ENCODE results near the gene ZFAND3. TPM values are rescaled to one million over a fixed set of nuclear protein-coding genes. Genes with fewer than 3 reads are reported as not detected.
A peak's percentile ranks its signal among the peaks of the same experiment; 100 is the strongest.

Gene ZFAND3
- total RNA-seq, 1 experiment from 2014 or later = 47.2 TPM

DNA sequence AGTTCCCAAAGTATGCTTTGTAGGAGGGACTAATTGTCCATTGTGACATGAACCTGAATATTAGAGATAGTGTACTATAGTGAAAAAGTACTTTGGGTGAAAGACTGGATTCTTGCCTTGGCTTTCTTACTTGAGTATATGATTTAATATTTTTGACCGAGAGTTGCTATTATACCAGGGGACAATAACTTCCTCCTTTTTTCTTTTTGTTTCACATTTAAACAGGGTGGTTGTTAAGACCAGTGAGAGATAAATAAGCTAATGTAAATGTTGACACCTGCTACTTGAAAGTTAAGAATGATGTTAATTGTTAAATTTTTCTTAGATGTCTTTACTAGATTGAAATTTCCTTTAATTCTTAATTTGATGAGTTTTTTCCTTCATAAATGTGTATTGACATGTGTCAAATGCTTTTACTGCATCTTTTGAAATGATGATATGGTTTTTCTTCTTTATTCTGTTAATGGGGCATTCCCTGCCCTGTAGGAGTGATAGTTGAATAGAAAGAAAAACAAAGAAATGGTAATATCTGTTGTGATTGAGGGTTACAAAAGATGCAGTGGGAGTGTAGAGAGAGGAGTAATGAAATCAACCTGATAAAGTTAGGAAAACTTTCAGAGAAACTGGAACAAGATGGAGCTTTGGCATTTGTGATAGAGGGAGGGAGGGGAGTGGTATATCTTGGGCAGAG lies 48.4 kb downstream of the ZFAND3 start:
- RAD21 ChIA-PET (ENCODE audit: low non-redundant PET in 1 of 2, low total read pairs in 2 of 2, uncharacterized antibody in 2 of 2, unreplicated experiment in 2 of 2) = no interaction called here
- no peaks in the 10 kb centered on the region for H3K27me3 ChIP-seq (ENCODE audit: insufficient read depth, low read length)

GRCh38 chr6:37868447-37868825 lies 48.9 kb downstream of the ZFAND3 start:
- RAD21 ChIA-PET (ENCODE audit: low non-redundant PET in 1 of 2, low total read pairs in 2 of 2, uncharacterized antibody in 2 of 2, unreplicated experiment in 2 of 2) = no interaction called here
- Histone ChIP-seq H3K4me3 (replicated peaks in 1 of 2; ENCODE audit: low read depth in 1 of 2, low read length in 2 of 2) (peak overlapping the region in 1 of 2 experiments; percentile 12; a peak in 1 of 4 replicates), H3K9me3 (ENCODE audit: control insufficient read depth in 1 of 2, insufficient read depth in 1 of 2, low read depth in 1 of 2, low read length in 2 of 2) (no peaks in the 10 kb centered on the region), H2AFZ (ENCODE audit: low read depth, low read length, poor library complexity, severe bottlenecking) (no peak overlapping the region), H3K27ac (ENCODE audit: low read depth, low read length) (no peak overlapping the region), H3K36me3 (ENCODE audit: control insufficient read depth in 1 of 2, insufficient read depth in 2 of 2, low read length in 2 of 2) (no peaks in the 10 kb centered on the region), H3K9me2 (ENCODE audit: insufficient read depth) (no peaks in the 10 kb centered on the region), H3K4me2 (ENCODE audit: low read length) (peak overlapping the region; percentile 59), H3K27me3 (ENCODE audit: insufficient read depth, low read length) (no peaks in the 10 kb centered on the region), H4K20me1 (ENCODE audit: insufficient read depth) (peaks cover 6% of the 10 kb centered on the region; the same call in 1 of the 2 replicates), H3K4me1 (ENCODE audit: control insufficient read depth in 1 of 2, insufficient read depth in 2 of 2, low read length in 2 of 2) (peaks cover 9 to 25% of the 10 kb centered on the region in 2 experiments), H3K79me2 (ENCODE audit: insufficient read depth, low read length) (peaks cover 91% of the 10 kb centered on the region), H3K9ac (ENCODE audit: low read length) (no peak overlapping the region)
- no TSS peak for BruUV-seq (replicated peaks)
- ATAC-seq (peak; percentile 62; the same call in 1 of the 2 replicates), DNase-seq (ENCODE audit: low read depth, low spot score) (no peak)
- POLR2A ChIA-PET = no interaction called here
- intact Hi-C loops (cut with micrococcal nuclease) = no loop called here
- CTCF ChIA-PET = no interaction called here
- TF ChIP-seq ZFX (IDR thresholded peaks at IDR 0.05) = no peak
- peak; percentile 27; the same call in 1 of the 2 replicates for TF ChIP-seq FOSL1 (IDR thresholded peaks at IDR 0.05; ENCODE audit: low read depth)

More for the DNA sequence above, 48.4 kb downstream of the ZFAND3 start:
- ATAC-seq (0 out of 2 replicates have a peak, but pooled peaks have one; percentile 34), DNase-seq (ENCODE audit: low read depth, low spot score) (no peak)
- POLR2A ChIA-PET = no interaction called here
- H3K9ac ChIP-seq (ENCODE audit: low read length) = no peak overlapping the region
- peaks cover 91% of the 10 kb centered on the region for H3K79me2 ChIP-seq (ENCODE audit: insufficient read depth, low read length)
- H3K9me3 ChIP-seq (ENCODE audit: control insufficient read depth in 1 of 2, insufficient read depth in 1 of 2, low read depth in 1 of 2, low read length in 2 of 2) = no peaks in the 10 kb centered on the region
- peaks cover 9 to 25% of the 10 kb centered on the region in 2 experiments for H3K4me1 ChIP-seq (ENCODE audit: control insufficient read depth in 1 of 2, insufficient read depth in 2 of 2, low read length in 2 of 2)
- TF ChIP-seq EZH2 (IDR thresholded peaks at IDR 0.05) (no peak), YY1 (IDR thresholded peaks at IDR 0.05; ENCODE audit: extremely low read depth, insufficient replicate concordance, low read depth, low read length) (no peak)
- H3K36me3 ChIP-seq (ENCODE audit: control insufficient read depth in 1 of 2, insufficient read depth in 2 of 2, low read length in 2 of 2) = no peaks in the 10 kb centered on the region
- CTCF ChIA-PET = no interaction called here
- H4K20me1 ChIP-seq (ENCODE audit: insufficient read depth) = peaks cover 6% of the 10 kb centered on the region; the same call in 1 of the 2 replicates
- H3K9me2 ChIP-seq (ENCODE audit: insufficient read depth) = no peaks in the 10 kb centered on the region
- H2AFZ ChIP-seq (ENCODE audit: low read depth, low read length, poor library complexity, severe bottlenecking) = no peak overlapping the region
- no TSS peak for BruUV-seq (replicated peaks)
- H3K27ac ChIP-seq (ENCODE audit: low read depth, low read length) = no peak overlapping the region
- intact Hi-C loops (cut with micrococcal nuclease) = no loop called here
- H3K4me3 ChIP-seq (replicated peaks in 1 of 2; ENCODE audit: low read depth in 1 of 2, low read length in 2 of 2) = peak overlapping the region in 1 of 2 experiments; percentile 12; a peak in 1 of 4 replicates
- peak overlapping the region; percentile 59 for H3K4me2 ChIP-seq (ENCODE audit: low read length)
